NCI-H446 (cell line): ENCODE data around the gene DFFB.
A peak's percentile ranks its signal among the peaks of the same experiment; 100 is the strongest.

Experiments used
- DNase-seq, 2 experiments: peaks; one replicate each; lab custom pipeline; 2025; lab: John Stamatoyannopoulos, UW

DFFB gene

GRCh38 chr1:3896396-3897000 is 39.2 kb downstream of the DFFB start:
- DNase-seq, result no peak

- DNase-seq, result no peak
These were observed 41.1 kb downstream of the DFFB start for GRCh38 chr1:3898475-3898735.

GRCh38 chr1:3898994-3899753 is 41.9 kb downstream of the DFFB start:
- DNase-seq, result no peak

GRCh38 chr1:3899754-3900149 is 42.5 kb downstream of the DFFB start:
- DNase-seq, result peak in 1 of 2 experiments; percentile 8

- peak; percentile 99 for DNase-seq
These were observed 43.1 kb downstream of the DFFB start, which contains the start of gene C1orf174 for GRCh38 chr1:3900150-3900968. Gene C1orf174 (minus strand): TSS chr1:3900272. CDS start chr1:3900186, 86 bp downstream.

- peak; percentile 87 to 98 for DNase-seq
These were observed 43.8 kb downstream of the DFFB start for GRCh38 chr1:3900969-3901529.

- no peak for DNase-seq
These were observed 44.8 kb downstream of the DFFB start for GRCh38 chr1:3902111-3902511.

- DNase-seq, result no peak
These were observed 45.4 kb downstream of the DFFB start for GRCh38 chr1:3902571-3903091.

- DNase-seq, result peak in 1 of 2 experiments; percentile 35
These were observed 46.1 kb downstream of the DFFB start for GRCh38 chr1:3903141-3904005.

- no peak for DNase-seq
These were observed 46.9 kb downstream of the DFFB start for GRCh38 chr1:3904006-3904842.

GRCh38 chr1:3904843-3905185 is 47.5 kb downstream of the DFFB start:
- no peak for DNase-seq

GRCh38 chr1:3905266-3905952 is 48.1 kb downstream of the DFFB start:
- DNase-seq, result no peak

GRCh38 chr1:3905953-3906671 is 48.8 kb downstream of the DFFB start:
- DNase-seq, result no peak

- DNase-seq, result no peak
These were observed 49.4 kb downstream of the DFFB start for GRCh38 chr1:3906672-3907020.

- DNase-seq, result no peak
These were observed 49.8 kb downstream of the DFFB start for GRCh38 chr1:3907031-3907534.

- no peak for DNase-seq
These were observed 50.4 kb downstream of the DFFB start for GRCh38 chr1:3907621-3908165.

- DNase-seq, result no peak
These were observed 51.7 kb downstream of the DFFB start for GRCh38 chr1:3908886-3909517.

- DNase-seq, result no peak
These were observed 52.3 kb downstream of the DFFB start for GRCh38 chr1:3909615-3910014.
